Measurements from ENCODE around the gene RPS24. TPM values are rescaled to one million over a fixed set of nuclear protein-coding genes. Genes with fewer than 3 reads are reported as not detected.

The RPS24 gene
- total and polyA plus RNA-seq, 2 of the 8 experiments (the other 6 are each of a cell fraction or from before 2014, with no cell fraction given) = 2,128 to 3,943 TPM

DNA sequence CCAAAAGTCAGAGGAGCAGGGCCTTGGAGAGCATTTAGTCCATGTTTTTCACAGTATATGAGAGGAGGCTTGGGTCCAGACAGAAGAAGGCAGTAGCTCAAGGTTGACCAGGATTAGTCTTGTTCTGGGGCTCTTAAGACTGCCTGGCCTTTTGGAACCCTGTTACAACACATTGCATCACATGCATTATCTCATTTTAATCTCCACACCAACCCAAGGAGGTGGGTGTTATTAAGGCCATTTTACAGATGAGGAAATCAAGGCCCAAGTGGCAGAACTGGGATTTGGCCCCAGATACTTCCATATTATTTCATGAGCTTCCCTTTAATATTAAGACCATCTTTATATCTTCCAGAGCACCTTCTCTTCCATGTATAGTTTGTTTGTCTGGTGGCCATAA lies 38.8 kb downstream of the RPS24 start:
- Histone ChIP-seq H3K4ac (replicated peaks; ENCODE audit: insufficient read length, low read depth, low read length) (no peak overlapping the region), H3K4me1 (replicated peaks in 1 of 4; ENCODE audit: control insufficient read depth in 3 of 4, insufficient read depth in 4 of 4, low read length in 3 of 4) (no peaks in the 10 kb centered on the region), H3K9me3 (ENCODE audit: insufficient read depth in 2 of 2, low read depth in 1 of 2, low read length in 1 of 2) (peaks cover 4 to 9% of the 10 kb centered on the region in 2 experiments; a peak in 2 of 4 replicates), H3K4me2 (ENCODE audit: insufficient read depth in 1 of 2, low read depth in 2 of 2, low read length in 2 of 2) (no peak overlapping the region), H3K27me3 (replicated peaks in 1 of 4; ENCODE audit: control insufficient read depth in 3 of 4, extremely low read depth in 1 of 4, insufficient read depth in 3 of 4, low read length in 3 of 4) (no peaks in the 10 kb centered on the region), H3K14ac (ENCODE audit: insufficient read length) (no peak overlapping the region), H2BK5ac (ENCODE audit: low read depth, low read length) (no peak overlapping the region), H3K79me1 (ENCODE audit: low read depth, low read length) (no peaks in the 10 kb centered on the region), H2BK20ac (ENCODE audit: low read length) (no peak overlapping the region), H3K4me3 (ENCODE audit: extremely low read depth in 1 of 4, insufficient read depth in 2 of 4, low read depth in 3 of 4, low read length in 4 of 4) (no peak overlapping the region), H4K20me1 (replicated peaks in 1 of 2; ENCODE audit: control insufficient read depth in 1 of 2, insufficient read depth in 2 of 2, low read length in 2 of 2) (no peaks in the 10 kb centered on the region), H4K5ac (ENCODE audit: insufficient read length, low read depth, low read length) (no peak overlapping the region), H3K9ac (replicated peaks in 1 of 4; ENCODE audit: extremely low read depth in 1 of 4, low read depth in 3 of 4, low read length in 3 of 4) (no peak overlapping the region), H3K36me3 (ENCODE audit: control insufficient read depth in 2 of 4, insufficient read depth in 4 of 4, low read length in 3 of 4) (no peaks in the 10 kb centered on the region), H2BK120ac (replicated peaks; ENCODE audit: low read depth, low read length) (no peak overlapping the region), H4K8ac (ENCODE audit: extremely low read depth, insufficient read depth, low read length) (no peak overlapping the region), H3K18ac (ENCODE audit: extremely low read depth, low read length) (no peak overlapping the region), H2BK15ac (ENCODE audit: low read length) (no peak overlapping the region), H3K56ac (replicated peaks; ENCODE audit: insufficient read length, low read depth, low read length) (no peak overlapping the region), H4K91ac (replicated peaks; ENCODE audit: insufficient read length, low read length) (no peak overlapping the region), H3K23ac (ENCODE audit: insufficient read length) (no peak overlapping the region), H3K27ac (ENCODE audit: low read depth, low read length) (no peak overlapping the region), H3K23me2 (ENCODE audit: low read depth, low read length) (no peaks in the 10 kb centered on the region), H2AFZ (ENCODE audit: low read length) (no peak overlapping the region), H2BK12ac (ENCODE audit: low read depth, low read length) (no peak overlapping the region), H3K79me2 (ENCODE audit: control insufficient read depth in 1 of 2, insufficient read depth in 2 of 2, low read length in 2 of 2) (no peaks in the 10 kb centered on the region), H2AK5ac (ENCODE audit: low read depth, low read length) (no peak overlapping the region)
- FAIRE-seq (no peak), DNase-seq (ENCODE audit: low read depth in 1 of 2, low spot score in 2 of 2) (no peak)
- ChIA-PET CTCF (ENCODE audit: partially characterized antibody) (interaction anchor here (1.4 to 3.2 kb wide), 3 partner anchors 12 to 130 kb away, joined by 6 to 17 read pairs (median 7); no protein-coding TSS in a partner anchor), POLR2A (ENCODE audit: partially characterized antibody) (interaction anchor here (1.5 kb wide), 1 partner anchor 38 kb away, joined by 3 read pairs; no protein-coding TSS in a partner anchor)
- TF ChIP-seq BACH1 (IDR thresholded peaks at IDR 0.05; ENCODE audit: low read length) = no peak
- TF ChIP-seq TAF7 (optimal IDR thresholded peaks at IDR 0.05; ENCODE audit: borderline replicate concordance, low read depth, low read length) = no peak
- no peak for TF ChIP-seq SIX5 (IDR thresholded peaks at IDR 0.05; ENCODE audit: low read depth, low read length)
- TF ChIP-seq CBX8 (IDR thresholded peaks at IDR 0.05; ENCODE audit: borderline replicate concordance, low read depth, low read length) = no peak
